Fibroblast of the conjunctiva (primary cell): ENCODE results near the gene DMPK.

ENCODE experiments used
- DNase-seq: peaks from one replicate; pipeline ENCODE4 v3.0.0-alpha.2; 2010; ENCODE audit warnings: low read depth

DMPK gene, protein sequence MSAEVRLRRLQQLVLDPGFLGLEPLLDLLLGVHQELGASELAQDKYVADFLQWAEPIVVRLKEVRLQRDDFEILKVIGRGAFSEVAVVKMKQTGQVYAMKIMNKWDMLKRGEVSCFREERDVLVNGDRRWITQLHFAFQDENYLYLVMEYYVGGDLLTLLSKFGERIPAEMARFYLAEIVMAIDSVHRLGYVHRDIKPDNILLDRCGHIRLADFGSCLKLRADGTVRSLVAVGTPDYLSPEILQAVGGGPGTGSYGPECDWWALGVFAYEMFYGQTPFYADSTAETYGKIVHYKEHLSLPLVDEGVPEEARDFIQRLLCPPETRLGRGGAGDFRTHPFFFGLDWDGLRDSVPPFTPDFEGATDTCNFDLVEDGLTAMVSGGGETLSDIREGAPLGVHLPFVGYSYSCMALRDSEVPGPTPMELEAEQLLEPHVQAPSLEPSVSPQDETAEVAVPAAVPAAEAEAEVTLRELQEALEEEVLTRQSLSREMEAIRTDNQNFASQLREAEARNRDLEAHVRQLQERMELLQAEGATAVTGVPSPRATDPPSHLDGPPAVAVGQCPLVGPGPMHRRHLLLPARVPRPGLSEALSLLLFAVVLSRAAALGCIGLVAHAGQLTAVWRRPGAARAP

DNA sequence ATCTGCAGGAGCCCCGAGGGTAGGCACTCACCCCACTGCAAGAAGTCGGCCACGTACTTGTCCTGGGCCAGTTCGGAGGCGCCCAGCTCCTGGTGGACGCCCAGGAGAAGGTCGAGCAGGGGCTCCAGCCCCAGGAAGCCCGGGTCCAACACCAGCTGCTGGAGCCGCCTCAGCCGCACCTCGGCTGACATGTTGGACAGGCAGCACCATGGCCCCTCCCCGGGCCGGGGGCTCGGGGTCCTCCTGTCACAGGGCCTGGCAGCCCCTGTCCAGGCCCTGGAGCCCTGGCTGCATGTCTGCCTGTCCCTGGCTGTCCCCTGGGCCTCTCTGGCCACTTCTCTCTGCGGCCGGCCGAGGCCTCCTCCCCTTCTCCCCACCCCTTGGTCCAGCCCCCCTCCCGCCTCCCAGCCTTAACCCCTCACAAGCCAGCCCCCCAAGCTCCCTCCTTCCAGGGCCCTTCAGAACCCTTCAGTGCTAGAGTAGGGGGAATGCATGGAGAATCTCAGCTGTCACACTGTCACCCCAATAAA, at the start of gene DMPK:
Gene DMPK, minus strand, starts transcription at position 329 of the 530 bp plus-strand sequence. Its CDS starts 138 bp downstream, at position 191.
- DNase-seq, result no peak

DNA sequence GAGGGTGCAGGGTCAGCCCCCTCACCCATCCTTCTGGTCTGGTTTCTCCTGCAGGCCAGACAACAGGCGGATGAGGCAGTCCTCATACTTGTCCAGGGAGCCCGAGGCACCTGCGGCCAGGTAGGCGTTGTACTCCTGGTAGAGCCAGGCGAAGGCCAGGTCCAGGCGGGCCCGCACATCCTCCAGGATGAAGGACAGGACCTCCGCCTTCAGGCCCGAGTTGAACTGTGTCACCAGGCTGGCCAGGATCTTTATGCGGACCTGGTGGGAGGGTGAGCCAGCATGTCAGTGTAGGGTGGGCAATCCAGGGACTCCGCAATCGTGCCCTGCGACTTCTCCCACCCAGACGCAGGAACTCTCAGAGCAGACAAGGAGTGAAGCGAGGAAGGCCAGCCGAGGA, 46.7 kb upstream of the DMPK start:
- no peak for DNase-seq

DNA sequence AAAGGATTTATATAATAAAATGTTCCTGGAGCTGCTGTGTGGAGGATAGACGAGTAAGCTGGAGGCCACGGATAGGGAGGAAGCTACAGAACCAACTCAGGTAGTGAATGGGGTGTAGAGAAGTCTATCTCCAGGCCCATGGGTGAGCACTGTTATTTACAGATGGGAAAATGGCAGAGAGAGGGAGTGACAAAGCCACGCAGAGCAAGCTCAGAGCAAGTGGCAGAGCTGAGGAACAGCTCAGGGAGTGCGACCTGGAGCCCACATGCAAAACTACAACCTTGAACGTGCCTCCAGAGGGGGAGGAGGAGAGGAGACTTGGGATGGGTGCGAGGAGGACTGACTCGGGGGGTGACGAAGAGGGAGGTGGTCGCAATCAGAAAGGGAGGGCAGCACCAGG, 46.2 kb upstream of the DMPK start:
- DNase-seq, result no peak

DNA sequence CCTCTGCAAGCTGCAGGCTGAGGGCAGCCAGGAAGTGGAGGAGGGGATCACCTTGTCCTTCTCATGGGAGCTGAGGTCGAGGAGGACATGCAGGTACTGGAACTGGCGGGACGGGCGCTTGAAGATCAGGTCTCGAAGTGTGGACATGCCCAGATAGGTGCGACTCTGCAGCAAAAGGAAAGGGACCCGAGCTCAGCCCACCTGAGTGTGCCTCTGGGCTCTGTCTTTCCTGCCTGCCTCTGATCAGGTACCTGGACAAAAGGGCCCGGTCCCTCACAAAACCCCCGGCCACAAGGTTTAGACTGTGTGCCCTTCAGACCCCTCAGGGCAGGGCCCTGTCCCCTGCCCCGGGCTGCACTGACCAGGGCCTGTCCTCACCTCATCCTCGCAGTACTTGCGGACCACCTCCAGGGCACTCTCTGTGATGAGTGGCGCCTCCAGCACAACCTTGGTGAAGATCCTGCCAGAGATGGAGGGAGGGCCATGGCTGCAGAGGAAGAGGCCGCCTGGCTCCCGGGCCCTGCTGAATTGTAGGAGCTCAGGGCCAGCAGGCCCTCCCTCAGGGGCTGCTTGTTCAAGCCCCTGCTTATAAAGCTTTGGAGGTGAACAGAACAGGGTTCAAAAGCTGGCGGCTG, 45.3 kb upstream of the DMPK start:
- no peak for DNase-seq

DNA sequence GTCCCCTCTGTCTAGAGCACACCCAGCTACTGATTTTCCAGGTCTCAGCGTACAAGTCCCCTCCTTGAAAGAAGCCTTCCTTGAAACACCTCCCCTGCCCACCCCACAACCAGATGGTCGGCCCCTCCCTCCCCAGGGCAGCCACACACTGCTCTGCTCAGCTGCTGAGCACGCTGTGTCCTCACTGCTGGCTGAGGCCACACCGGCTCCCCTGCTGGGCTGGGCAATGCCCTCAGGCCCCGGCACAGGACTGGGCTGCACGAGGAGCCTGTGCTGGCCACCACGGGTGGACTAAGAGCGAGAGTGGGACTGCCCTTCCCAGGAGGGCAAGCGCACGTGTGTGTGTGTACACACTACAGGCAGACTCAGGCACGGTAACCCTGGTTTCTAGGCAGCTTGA, 44.6 kb upstream of the DMPK start:
- DNase-seq, result no peak

DNA sequence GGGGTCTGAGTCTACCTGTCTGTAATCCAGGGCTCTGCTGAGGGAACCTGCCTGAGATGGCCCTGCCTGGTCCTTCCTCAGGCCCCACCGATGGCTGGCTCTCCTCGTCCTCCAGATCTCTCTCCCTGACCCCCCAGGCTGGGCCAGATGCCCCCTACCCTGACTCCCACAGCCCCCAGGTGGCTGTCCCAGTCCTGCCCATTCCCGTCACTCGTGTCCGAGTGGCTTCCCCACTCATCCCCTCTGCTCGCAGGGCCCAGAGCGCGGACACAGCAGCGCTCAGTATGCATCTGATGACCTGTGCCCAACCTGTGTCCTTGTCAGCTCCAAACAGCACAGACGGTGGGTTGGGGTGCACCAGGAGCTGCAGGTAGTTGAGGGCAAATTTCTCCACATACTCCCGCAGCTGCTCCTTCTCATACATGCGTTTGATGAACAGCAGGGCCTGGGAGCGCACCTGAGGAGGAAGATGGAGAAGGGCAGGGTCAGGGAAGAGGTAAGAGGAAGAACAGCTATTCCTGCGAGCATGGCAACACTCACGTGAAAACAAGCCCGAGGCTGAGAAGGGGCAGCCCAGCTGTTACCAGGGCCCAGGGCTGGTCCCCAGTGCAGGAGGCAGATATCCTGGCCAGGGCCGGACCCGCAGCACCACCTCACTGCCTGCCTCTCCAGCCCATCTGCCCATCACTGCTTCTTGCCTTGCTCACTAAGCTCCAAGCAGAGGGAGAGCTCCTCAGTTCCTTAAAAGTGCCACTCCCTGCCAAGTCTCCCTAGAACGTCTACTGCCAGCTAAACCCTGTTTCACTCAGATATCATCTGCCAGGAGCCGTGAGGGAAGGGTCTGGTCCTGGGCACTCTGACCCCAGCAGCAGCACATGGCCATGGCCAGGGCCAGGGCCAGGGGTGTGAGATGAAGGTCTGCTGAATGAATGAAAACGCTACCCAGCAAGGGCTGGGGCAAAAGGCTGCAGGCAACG, 43.9 kb upstream of the DMPK start:
- DNase-seq, result no peak

DNA sequence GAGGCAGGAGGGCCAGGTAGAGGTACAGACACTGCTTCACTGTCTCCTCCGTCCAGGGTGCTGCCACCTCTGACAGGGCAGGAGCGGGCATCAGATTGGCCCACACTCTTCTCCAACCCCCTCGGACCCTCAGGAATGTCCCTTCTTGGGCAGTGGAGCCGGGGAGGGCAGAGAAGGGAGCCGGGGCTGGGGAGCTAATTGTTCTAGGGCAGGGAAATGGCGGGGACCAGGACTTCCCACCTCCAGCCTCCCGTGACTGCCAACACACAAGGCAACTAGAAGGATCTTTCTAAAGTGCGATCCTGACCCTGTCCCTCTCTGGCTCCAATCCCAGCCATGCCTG, 42.9 kb upstream of the DMPK start:
- no peak for DNase-seq

DNA sequence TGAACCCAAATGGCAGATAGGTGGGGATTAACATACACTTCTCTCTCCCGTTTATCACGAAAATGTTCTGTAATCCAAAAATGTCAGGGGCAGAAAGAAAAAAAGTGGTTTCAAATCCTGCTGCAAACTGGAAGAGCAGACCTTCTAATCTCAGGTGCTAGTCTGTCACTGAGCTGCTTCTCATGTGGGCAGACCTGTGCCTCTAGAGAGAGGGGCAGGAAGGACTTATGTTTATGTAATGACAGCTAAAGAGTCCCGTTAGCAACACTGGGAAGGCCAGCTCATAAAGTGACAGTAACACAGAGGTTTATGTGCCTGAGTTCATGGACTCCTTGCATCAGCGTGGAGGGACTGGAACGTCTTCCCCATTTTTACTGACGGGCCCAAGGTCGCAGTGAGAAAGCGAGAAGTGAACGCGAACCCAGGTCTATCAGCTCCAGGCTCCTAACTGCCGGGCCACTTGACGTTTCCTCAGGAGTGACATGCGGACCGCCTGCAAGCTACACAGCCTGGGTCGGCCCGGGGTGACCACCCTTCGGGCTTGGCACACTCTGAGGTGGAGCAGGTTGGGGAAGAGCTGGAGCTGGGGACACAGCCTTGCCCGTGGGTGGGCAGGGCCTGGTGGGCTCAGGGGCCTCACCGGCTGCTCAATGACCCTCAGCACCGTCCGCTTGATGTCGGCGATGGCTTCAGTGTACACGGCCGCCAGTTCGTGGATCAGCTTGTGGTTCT, 42.4 kb upstream of the DMPK start:
- no peak for DNase-seq

DNA sequence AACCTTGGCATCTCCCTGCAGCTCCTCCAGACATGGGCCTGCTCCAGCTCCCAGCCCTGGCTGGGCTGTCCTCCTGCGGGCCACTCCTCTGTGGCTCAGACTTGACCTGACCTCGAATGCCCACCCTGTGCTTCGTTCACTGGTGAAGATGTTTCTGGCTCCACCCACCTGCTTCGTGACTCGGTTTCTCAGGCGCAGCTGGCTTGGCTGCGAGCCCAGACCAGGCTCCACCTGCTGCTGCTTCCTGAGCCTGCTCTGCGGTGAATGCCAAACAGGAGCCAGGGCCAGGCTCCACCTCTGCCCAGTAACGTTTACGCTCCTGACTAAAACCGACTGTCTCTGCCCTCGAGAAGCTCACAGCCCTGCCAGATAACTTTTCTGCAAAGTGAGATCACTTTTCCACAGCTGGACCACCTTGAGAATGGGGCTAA, 41.8 kb upstream of the DMPK start:
- DNase-seq, result no peak

DNA sequence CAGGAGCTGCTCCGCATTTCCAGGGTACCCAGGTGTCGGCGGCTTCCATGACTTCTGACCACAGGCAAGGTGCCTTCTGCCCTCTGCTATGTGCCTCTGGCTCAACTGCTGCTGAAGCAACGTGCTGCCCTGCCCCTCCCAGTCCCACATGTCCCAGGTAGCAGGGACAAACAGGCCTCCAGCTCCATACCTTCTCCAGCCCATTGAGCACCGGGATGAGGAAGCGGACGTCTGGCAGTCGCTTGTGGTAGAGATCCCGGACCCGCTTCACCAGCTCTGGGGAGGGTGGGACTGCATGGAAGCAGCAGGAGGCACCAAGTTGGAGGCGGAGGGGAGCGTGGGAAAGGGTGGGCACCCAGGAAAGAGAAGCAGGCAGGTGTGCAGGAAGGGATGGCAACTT, 40.9 kb upstream of the DMPK start:
- DNase-seq, result no peak

DNA sequence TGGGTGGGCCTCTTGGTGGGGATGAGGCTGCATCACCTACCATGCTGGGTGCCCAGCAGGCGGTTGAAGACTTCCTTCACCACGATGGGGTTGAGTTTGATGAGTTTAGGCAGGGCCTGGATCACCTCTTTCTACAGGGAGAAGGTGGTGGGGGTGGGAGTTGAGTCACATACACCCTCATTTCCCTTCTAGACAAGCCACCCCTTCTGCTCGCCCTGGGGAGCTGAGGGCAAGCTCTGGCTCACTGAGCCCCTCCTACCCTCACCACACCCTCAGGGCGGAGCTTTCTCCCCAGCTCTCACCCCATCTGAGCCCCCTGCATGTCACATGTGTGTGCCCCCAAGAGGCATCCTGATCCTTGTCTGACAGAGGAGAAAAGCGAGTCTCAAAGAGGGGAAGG, 40.4 kb upstream of the DMPK start:
- no peak for DNase-seq

DNA sequence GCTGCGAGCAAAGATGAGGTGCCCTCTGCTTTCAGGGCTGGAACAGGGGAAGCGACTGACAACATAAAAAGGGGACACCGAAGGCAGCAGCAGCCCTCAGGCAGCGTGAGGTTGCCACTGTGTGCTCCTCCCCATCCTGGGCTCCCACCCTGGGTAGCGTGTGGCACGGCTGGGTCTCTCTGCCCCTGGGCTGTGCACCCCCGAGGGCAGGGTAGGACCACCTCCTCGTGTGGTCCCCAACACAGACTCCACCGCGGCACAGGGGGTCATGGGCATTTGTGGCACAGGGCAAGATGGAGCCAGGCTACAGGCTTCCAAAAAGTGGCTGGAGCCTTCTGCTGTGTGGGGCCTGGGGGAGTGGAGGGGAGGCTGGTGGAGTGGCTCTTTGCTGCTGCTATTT, 39.3 kb upstream of the DMPK start:
- no peak for DNase-seq

DNA sequence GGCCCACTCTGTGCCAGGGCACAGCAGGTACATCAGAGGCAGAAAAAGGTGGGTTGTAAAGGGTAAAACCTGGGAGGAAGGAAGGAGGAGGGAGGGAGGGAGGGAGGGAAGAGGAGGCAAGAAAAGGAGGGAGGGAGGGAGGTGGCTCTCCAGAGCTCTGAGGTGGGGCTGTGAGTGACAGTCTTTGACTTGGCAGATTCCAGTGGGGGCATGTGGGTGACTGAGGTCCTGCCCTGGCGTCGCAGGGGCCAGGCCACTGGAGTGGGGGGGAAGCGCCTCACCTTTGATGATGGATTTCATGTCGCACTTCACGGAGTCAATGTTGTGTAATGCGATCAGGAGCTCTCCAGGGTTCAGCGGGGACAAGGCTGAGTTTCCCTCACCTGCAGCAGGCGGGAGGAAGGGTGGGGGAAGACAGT, 38.8 kb upstream of the DMPK start:
- no peak for DNase-seq

DNA sequence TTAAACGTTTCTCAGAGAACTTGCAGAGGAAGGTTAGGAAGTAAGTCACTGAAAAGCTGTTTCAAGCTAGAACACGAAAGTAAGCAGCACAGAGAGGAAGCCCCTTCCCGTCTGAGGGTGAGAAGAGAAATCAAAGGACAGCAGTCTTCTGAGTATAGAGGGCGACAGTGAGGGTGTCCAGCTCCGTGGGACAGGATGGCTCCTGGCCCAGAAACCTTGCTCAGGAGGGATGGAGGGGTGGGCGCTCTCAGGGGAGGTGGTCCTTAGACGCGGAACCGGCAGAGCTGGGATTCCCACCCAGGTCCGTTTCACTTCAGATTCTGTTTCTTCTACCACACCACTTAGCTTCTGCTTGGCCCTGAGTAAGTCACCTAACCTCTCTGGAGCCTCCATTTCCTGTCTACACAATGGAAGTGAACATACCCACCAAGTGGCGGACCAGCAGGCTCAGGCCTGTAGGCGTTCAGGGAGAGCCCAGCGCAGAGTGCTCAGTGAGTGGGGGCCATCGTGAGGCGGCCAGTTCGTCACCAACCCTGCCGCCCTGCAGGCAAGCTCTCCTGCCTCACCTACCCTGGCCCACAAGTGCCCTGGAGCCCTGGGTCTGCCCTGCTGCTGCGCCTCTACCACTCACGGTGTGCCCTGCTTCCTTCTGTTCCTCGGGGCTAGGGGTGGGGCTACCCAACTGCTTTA, 38.3 kb upstream of the DMPK start:
- DNase-seq, result no peak

DNA sequence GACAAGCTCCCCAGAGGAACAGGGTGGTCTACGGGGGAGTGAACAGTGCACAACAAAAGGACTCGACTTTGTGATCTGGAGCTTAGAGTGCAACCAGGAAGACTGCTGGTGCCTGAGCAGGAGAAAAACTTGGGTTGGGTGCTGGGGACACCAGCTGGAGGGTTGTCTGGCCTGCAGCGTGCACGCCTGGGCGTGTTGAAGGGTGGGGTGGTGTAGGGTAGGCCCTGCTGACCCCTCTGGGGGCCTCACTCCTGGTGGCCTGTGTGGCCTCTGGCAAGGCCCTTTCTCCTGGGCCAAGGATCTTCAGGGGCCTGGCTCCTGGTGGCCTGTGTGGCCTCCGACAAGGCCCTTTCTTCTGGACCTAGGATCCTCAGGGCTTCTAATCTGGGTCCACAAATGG, 37.5 kb upstream of the DMPK start:
- DNase-seq, result no peak

DNA sequence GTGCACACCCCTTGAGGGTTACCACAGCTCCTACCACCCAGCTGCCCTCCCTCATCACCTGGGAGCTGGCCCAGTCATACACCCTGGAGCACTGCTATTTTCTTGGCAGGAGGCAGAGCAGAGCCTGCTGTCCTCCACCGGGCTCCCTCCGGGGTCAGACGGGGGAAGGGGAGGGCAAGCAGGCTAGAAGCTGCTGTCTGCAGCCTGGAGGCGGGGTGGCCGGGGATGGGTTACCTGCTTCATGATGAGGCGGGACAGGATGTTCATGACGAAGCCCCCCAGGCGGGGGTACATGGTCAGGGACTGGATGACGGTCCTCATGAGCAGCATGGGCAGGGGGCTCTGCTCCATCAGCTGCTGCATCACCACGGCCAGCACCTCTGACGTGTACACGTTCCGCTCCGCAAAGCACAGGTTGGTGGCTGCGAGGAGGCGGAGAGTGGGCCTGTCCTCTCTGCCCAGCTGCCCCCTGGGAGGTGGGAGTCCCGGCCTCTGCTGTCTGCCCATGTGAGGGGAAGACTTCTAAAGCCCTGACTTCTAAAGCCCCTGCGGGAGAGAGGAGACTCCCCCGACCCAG, 35.5 kb upstream of the DMPK start:
- no peak for DNase-seq

DNA sequence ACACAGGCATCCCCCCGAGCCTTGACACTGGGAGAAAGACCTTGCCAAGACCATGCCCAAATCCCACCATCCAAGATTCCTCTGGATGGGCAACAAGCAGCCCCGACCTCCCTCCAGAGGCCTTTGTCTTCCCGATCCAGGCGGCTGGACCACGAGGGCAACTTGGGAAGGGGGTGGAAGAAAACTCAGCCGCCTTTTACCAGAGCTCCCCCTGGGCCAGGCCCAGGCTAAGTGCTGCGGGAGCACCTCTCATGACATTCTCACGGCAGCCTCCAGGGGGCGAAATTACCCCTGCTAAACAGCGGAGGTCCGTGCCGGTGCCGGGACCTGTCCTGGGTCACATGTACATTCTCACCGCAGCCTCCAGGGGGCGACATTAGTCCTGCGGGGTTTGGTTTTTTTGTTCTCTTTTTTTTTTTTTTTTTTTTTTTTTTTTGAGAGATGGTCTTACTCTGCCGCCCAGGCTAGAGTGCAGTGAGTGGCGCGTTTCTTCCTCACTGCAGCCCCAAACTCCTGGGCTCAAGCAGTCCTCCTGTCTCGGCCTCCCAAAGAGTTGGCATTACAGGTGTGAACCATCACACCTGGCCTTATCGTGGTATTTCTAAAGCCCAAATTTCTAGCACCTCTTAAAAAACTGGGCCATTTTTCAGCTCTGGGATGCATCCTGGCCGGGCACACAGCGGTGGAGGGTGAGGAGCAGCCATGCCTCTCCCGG, 34.9 kb upstream of the DMPK start:
- DNase-seq, result peak; percentile 92

DNA sequence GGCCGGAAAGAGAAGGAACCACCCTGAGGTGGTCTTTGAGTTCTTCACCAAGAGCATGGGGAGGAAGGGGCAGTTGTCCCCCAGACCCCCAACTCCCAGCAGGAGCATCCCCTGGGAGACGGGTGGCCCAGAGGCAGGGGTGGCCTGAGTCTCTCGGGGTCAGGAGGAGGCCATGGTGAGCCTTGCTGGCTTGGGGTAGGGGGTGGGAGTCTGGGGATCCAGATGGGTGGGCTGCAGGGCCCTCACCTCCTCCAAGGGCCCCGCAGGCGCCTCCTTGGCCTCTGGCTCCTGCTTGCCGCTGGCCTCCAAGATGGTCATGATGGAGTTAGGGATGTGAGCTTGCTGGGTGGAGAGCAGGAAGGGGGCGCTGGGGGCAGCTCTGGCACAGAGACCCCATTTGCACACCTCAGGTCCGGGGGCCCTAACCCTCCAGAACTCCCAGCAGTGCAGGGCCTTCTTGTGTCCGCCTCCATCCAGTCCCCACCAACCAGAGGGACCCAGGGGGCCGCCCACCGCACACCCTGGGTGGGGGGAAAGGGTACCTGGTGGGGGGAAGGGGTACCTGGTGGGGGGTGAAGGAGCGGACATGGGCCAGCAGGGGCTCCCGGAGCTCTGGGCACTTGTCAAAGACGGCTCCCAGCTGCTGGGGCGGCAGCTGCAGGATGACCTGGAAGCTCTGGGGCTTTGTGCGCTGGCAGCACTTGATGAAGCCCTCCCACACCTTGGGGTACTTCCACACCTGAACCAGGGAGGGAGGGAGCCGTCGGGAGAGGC, 34.1 kb upstream of the DMPK start:
- no peak for DNase-seq
